Measurements from ENCODE around the gene A2M. TPM values are rescaled to one million over a fixed set of nuclear protein-coding genes. Genes with fewer than 3 reads are reported as not detected.

A2M gene
- total and polyA plus RNA-seq, 4 donors = 1,731 to 2,622 (median 2,052) TPM

Other genes with a start within 250 kb of the A2M start
- gene PHC1, start 201.4 kb downstream of the A2M start, total RNA-seq = 1 to 10 TPM; 4.1 to 7.6 TPM
- 1 to 10 TPM; 2.4 to 3.7 TPM for gene PHC1, start 201.4 kb downstream of the A2M start, polyA plus RNA-seq
- 100 to 1,000 TPM in 1 of 2 donors, 10 to 100 TPM in 1; 44.5 to 118 TPM for gene M6PR, start 166.3 kb downstream of the A2M start, total RNA-seq
- gene M6PR, start 166.3 kb downstream of the A2M start, polyA plus RNA-seq = 10 to 100 TPM; 38.7 to 48.9 TPM
- gene KLRG1, start 126.4 kb downstream of the A2M start, total RNA-seq = 1 to 10 TPM; 2.4 to 2.8 TPM
- gene KLRG1, start 126.4 kb downstream of the A2M start, polyA plus RNA-seq = 1 to 10 TPM in 1 of 2 donors, under 1 TPM in 1; 0.95 to 2.7 TPM
- gene PZP, start 92.5 kb upstream of the A2M start, total RNA-seq = 10 to 100 TPM in 1 of 2 donors, under 1 TPM in 1; 0.05 to 18.7 TPM
- gene PZP, start 92.5 kb upstream of the A2M start, polyA plus RNA-seq = 1 to 10 TPM; 2.6 to 2.9 TPM

Measured in liver (tissue), 4 donors.